DMS 273 (cell line): ENCODE results near the gene ITK.
"Not testable (repeated sequence)": the region's sequence is repeated elsewhere in the genome, so short reads cannot be mapped to it uniquely, and the experiment has no call there.

Source experiments
- DNase-seq: peaks from one replicate; lab custom pipeline; 2025; ENCODE audit not compliant: unreplicated experiment; lab: John Stamatoyannopoulos, UW

Gene ITK

GRCh38 chr5:157167214-157167621, 13.4 kb upstream of the ITK start:
- no peak for DNase-seq

DNA sequence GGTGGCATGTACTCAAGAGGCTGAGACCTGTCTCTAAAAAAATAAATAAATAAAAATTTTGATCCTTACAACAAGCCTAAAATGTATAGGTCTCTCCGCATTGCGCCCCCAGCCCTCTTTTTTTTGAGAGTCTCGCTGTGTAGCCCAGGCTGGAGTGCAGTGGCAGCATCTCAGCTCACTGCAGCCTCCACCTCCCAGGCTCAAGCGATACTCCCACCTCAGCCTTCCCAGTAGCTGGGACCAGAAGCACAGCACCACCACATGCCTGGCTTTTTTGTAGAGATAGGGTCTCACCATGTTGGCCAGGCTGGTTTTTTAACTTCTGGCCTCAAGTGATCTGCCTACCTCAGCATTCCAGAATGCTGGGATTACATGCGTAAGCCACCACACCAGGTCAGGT, 12.4 kb upstream of the ITK start:
- no peak for DNase-seq

DNA sequence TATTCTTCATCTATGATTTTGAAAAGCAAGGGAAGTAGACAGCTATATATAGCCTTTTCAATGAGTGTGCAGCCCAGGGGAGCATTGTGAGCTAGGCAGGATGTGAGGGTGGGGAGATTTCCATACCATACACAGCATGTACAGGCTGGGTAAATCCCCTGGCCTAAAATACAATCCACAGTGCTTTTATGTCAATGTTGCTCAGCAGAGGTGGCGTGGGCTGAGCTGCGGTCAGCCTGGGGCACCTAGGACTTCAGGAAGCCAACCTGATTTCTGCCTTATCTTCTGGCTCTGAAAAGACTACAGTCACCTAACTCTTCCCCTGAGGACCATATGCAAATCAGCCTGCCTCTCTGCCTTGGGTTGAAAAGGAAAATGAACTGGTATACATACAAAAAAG, 8.2 kb upstream of the ITK start:
- DNase-seq: no peak

GRCh38 chr5:157175071-157175612, 5.5 kb upstream of the ITK start:
- no peak for DNase-seq

- DNase-seq: no peak
These were observed 2.7 kb upstream of the ITK start for GRCh38 chr5:157177953-157178352.

DNA sequence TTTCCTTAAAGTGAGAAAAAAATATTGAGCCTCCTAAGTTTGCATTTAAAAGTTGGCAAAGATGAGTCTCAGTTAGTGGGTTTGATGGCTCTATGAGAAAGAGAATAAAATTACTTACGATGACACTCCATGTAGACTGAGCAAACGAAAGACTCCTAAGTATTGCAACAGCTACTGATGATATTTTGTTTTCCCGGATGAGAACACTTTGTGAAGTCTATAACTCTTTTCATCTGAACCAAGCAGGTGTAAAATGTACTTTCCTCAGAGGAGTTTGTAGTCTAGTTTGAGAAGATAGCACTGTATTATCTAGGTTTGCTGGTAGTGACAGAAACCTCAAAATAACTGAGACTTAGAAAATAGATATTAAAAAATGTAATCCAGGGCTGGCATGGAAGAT, 1.7 kb upstream of the ITK start:
- DNase-seq: no peak

DNA sequence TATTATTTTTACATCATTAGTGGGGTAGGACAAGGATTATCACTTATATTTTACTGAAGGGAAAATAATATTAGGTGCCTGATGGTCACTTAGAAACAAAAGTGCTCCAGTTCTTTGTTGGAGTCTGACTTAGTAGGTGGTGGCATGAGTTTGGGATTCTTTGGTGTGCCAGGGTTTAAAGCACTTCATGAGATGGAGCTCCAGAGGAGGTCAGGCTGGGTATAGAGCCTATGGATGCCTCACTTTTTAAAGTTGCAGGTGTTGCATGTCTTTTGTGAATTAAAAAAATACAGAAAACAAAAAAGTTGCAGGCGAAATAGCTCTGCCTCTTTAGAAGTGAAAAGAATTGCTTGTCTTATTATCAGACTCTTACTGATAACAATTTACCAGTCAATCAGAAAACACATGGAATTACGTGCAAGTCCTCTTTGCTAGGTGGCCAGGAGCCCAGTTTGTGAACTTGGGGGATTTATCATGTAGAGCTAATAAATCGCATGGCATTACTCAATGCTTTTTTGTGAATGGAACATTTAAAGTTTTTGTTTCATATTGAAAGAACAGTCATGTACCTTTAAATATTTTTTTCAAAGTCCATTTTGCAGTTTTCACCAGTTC, 1.6 kb downstream of the ITK start:
- no peak for DNase-seq

DNA sequence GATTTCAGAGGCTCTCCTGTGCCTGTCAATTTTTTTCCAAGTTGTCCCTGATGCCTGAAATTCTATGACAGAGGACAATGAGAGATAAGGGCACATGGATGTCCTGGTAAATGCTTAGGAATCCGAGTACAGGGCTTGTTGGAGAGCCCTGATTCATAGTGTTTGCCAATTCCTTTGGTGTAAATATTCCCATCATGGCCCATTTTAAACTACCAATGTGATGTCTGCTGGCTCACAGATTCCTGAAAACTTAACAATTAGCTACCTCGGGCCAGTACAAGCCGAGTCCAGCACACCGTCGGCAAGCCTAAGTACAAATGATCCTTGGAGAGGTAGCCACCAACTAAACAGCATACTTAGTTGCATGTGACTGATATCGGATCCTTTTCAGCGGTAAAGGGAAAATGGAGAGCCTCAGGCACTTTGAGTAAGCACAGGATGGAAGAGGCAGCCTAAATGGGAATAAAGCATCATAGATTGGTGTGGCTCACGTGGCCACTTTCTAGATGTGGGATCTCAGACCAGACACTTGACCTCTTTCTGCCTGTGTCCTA, 3.6 kb downstream of the ITK start:
- no peak for DNase-seq

- not testable (repeated sequence) for DNase-seq
These were observed 4.5 kb downstream of the ITK start for GRCh38 chr5:157185122-157185521.

DNA sequence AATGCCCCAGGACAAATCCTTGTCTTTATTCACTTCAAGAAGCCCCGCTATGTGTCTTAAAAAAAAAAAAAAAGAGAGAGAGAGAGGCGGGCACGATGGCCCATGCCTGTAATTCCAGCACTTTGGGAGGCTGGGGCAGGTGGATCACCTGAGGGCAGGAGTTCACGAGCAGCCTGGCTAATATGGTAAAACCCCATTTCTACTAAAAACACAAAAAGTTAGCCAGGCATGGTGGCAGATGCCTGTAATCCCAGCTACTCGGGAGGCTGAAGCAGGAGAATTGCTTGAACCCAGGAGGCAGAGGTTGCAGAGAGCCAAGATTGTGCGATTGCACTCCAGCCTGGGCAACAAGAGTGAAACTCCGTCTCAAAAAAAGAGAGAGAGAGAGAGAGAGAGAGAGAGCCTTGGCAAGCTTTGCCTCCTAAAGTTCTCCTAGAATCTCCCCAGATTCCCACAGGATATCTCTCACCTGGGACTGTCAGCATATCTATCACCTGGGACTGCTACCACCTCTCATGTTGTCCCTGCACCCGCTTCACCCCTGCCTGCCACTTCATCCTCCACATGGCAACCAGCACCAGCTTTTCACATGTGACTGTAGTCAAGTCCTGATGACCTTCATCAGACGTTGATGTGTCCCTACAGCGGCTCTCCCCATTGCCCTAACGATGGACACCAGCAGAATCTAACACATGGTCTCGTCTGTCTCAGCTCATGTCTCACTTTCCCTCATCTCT, 5.8 kb downstream of the ITK start:
- no peak for DNase-seq

DNA sequence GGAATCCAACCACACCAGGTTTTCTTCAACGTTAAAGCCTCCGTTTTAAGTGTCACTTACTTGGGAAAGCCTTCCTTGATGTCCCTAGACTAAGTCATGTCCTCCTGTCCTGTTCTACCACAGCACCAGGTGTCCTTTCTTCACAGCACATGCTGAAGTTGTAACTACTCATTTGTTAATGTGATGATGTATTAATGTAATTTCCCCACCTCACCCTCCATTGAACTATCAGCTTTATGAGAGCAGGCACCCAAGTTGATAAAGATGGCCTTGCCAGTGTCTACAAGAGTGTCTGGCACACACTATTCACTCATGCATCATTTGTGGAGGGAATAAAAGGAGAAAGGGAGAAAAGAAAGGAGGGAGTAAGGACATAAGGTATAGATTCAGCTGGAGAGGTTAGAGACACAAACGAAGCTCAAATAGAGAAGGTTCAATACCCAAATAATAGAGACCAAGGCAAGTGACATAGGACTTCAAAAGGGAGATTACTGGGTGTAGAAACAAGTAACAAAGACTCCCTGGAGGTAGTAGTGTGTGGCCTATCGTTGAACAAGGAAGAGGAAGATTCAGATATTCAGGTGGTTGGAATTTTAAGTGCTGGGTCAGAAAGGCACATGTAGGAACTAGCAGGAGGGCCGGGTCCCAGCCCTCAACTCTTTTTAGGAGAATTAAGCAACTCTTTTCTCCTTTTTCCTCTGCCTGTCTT, 6.6 kb downstream of the ITK start:
- no peak for DNase-seq

DNA sequence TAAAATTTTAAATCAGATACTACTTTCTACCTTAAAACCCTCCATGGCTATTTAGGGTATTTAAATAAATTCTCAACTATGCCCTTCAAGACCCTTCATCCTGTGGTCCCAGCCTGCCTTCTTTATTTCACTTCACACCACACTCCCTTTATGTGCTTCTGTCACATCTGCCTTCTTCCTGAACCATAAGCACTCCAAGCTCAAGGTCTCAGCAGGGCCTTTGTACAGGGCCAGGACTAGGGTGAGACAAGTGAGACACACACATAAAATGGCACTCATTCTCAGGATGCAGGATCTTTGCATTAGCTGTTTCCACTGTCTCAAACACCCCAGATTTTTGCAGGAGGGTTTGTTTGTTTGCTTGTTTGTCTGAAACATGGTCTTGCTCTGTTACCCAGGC, 7.6 kb downstream of the ITK start:
- DNase-seq: no peak

GRCh38 chr5:157189223-157189622, 8.6 kb downstream of the ITK start:
- DNase-seq: no peak

DNA sequence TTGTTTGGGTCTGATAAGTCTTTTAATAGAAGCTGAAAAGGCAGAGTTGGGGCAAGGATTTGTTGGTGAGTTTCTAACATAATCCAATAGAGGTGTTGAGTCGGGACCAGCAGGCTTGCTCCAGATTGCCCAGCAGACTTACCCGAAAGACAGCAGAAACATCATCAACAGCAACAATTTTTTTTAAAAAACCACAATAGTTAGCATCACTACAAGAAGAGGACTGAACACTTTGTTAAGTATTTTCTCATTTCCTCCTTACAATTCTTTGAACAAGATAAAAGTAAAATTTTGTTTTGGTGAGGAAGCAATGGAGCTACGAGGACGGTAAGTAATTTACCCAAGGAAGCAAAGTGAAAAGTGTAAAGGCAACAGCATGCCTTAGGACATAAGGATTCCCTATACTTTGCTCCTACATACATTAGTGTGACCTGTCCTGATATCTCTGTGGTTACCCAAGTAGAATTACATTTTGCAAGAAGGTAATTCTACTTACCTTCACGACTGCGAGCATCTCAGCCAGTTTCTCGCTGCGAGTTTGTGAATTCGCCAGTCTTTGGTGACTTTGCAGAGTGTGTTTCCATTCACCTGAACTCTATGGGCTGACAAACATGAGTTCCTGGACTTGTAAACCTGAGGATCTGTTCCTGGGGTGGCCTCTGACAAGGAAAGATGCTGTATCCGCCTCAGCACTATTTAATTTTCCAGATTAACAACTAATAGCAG, 13.2 kb downstream of the ITK start:
- DNase-seq: no peak

GRCh38 chr5:157196045-157196444, 15.4 kb downstream of the ITK start:
- DNase-seq: no peak

DNA sequence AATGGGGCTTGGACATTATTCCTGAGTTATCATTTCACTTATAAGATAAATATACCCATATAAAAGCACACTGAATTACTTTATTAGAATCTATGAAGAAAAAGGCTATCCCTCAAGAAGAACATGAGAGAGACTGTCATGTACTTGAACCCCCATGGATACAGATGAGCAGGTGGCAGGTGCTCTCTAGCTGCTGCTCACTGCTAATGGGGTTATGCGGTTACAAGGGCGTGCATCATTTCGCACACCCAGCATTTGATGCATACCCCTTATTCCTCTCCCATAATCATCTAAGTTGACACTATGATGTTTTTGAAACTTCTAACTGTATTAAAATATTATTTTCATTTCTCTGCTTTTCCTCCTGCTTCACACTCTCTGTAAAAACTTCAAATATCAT, 16.4 kb downstream of the ITK start:
- DNase-seq: no peak

GRCh38 chr5:157198277-157198986, 17.8 kb downstream of the ITK start:
- no peak for DNase-seq

GRCh38 chr5:157201857-157202256, 21.2 kb downstream of the ITK start:
- DNase-seq: no peak

DNA sequence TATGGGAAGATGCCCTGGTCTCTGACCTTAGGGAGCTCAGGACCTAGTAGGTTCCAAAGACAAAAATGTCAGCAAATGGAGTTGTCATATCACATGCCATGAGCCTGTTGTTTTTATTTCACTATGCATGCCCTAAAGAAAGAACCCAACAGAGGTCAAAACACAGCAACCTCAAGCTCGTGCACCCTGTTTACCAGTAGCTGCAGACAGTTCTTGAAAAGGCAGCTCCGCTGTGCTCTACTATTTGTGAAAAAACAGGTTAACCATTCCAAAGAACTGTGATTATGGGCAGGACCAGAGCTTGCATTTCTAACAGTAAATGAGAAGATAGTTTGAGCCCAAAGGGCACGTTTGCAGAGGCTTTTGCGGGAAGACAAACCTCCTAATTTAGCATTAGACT, 22.8 kb downstream of the ITK start:
- DNase-seq: no peak

GRCh38 chr5:157204765-157205164, 24.1 kb downstream of the ITK start:
- no peak for DNase-seq
